HEK293 (cell line): Measurements from ENCODE around the gene CRIM1.

Source experiments
- CTCF ChIA-PET: fragments of 350-600 bp; formaldehyde crosslinking; extraction: SDS; loops from one replicate; lab custom pipeline; 2021; ENCODE audit warnings: antibody characterized with exemption; lab: Yijun Ruan, JAX
- POLR2A ChIA-PET: fragments of 300-600 bp; formaldehyde crosslinking; extraction: SDS; loops from one replicate; lab custom pipeline; 2020; ENCODE audit warnings: antibody characterized with exemption, inconsistent platforms; lab: Yijun Ruan, JAX
- H3K27ac ChIP-seq: fragments of 200-500 bp; sonication (Bioruptor generic); 2 replicates; pipeline ENCODE4 v1.5.1; 2014; ENCODE audit warnings: low read depth, low read length, control low read depth, inconsistent platforms; ENCODE audit errors: extremely low read depth
- H3K36me3 ChIP-seq, 2 experiments: fragments of 200-500 bp in 1 of 2; sonication (Bioruptor generic) in 1 of 2; 1 replicate in 1 of 2; 2 replicates in 1 of 2; pipeline ENCODE4 v1.5.1; 2014 to 2017; ENCODE audit warnings: inconsistent platforms in 2 of 2, low read length in 2 of 2; ENCODE audit not compliant: control insufficient read depth in 2 of 2, insufficient read depth in 1 of 2
- H3K4me1 ChIP-seq: fragments of 200-500 bp; sonication (Bioruptor generic); 2 replicates; pipeline ENCODE4 v1.5.1; 2014; ENCODE audit warnings: mild to moderate bottlenecking, low read length, inconsistent platforms; ENCODE audit not compliant: control insufficient read depth, insufficient read depth
- H3K4me3 ChIP-seq: 2 replicates; pipeline ENCODE4 v1.5.1; 2011; ENCODE audit warnings: low read depth, mild to moderate bottlenecking, control low read depth, low read length, moderate library complexity
- H3K9me3 ChIP-seq: fragments of 200-500 bp; sonication (Bioruptor generic); 2 replicates; pipeline ENCODE4 v1.5.1; 2014; ENCODE audit warnings: low read depth, low read length, inconsistent platforms; ENCODE audit not compliant: control insufficient read depth, insufficient read depth
- KLF10 ChIP-seq: fragments of 450-650 bp; IDR thresholded peaks from 2 replicates; pipeline ENCODE4 v1.5.1; 2018; ENCODE audit warnings: missing biosample characterization, mild to moderate bottlenecking, missing genetic modification characterization
- KLF17 ChIP-seq: fragments of 450-650 bp; formaldehyde crosslinking; IDR thresholded peaks from 2 replicates; pipeline ENCODE4 v1.5.1; 2016; ENCODE audit warnings: missing biosample characterization, missing genetic modification characterization
- MEIS1 ChIP-seq: sonication (generic); formaldehyde crosslinking; IDR thresholded peaks from 2 replicates; pipeline ENCODE4 v1.8.1; 2022; ENCODE audit warnings: missing genetic modification reagents, mild to moderate bottlenecking, borderline replicate concordance
- OVOL3 ChIP-seq: fragments of 450-650 bp; formaldehyde crosslinking; IDR thresholded peaks from 2 replicates; pipeline ENCODE4 v1.5.1; 2016; ENCODE audit warnings: missing biosample characterization, missing genetic modification characterization
- ZBTB17 ChIP-seq: fragments of 450-650 bp; formaldehyde crosslinking; IDR thresholded peaks from 2 replicates; pipeline ENCODE4 v1.5.1; 2016; ENCODE audit warnings: missing biosample characterization, missing genetic modification characterization
- ZBTB44 ChIP-seq: fragments of 450-650 bp; IDR thresholded peaks from 2 replicates; pipeline ENCODE4 v1.5.1; 2018; ENCODE audit warnings: missing biosample characterization, mild to moderate bottlenecking, missing genetic modification characterization
- ZBTB6 ChIP-seq: fragments of 450-650 bp; formaldehyde crosslinking; IDR thresholded peaks from 2 replicates; pipeline ENCODE4 v1.5.1; 2017; ENCODE audit warnings: missing biosample characterization, missing genetic modification characterization
- ZNF138 ChIP-seq: fragments of 450-650 bp; formaldehyde crosslinking; IDR thresholded peaks from 2 replicates; pipeline ENCODE4 v1.5.1; 2016; ENCODE audit warnings: missing biosample characterization, missing genetic modification characterization, borderline replicate concordance
- ZNF16 ChIP-seq: fragments of 450-650 bp; formaldehyde crosslinking; IDR thresholded peaks from 2 replicates; pipeline ENCODE4 v1.5.1; 2016; ENCODE audit warnings: low read depth, missing biosample characterization, missing genetic modification characterization
- ZNF184 ChIP-seq: fragments of 450-650 bp; IDR thresholded peaks from 2 replicates; pipeline ENCODE4 v1.5.1; 2018; ENCODE audit warnings: missing biosample characterization, mild to moderate bottlenecking, missing genetic modification characterization
- ZNF23 ChIP-seq: fragments of 450-650 bp; formaldehyde crosslinking; IDR thresholded peaks from 2 replicates; pipeline ENCODE4 v1.5.1; 2016; ENCODE audit warnings: missing biosample characterization, missing genetic modification characterization, borderline replicate concordance
- ZNF280C ChIP-seq: fragments of 450-650 bp; formaldehyde crosslinking; IDR thresholded peaks from 2 replicates; pipeline ENCODE4 v1.5.1; 2016; ENCODE audit warnings: missing biosample characterization, missing genetic modification characterization
- ZNF292 ChIP-seq: fragments of 450-650 bp; formaldehyde crosslinking; IDR thresholded peaks from 2 replicates; pipeline ENCODE4 v1.5.1; 2016; ENCODE audit warnings: low read depth, missing biosample characterization, missing genetic modification characterization, borderline replicate concordance
- ZNF341 ChIP-seq: fragments of 450-650 bp; formaldehyde crosslinking; IDR thresholded peaks from 2 replicates; pipeline ENCODE4; 2016; ENCODE audit warnings: low read depth, missing biosample characterization, missing genetic modification characterization
- ZNF518A ChIP-seq: fragments of 450-650 bp; formaldehyde crosslinking; conservative IDR thresholded peaks from 2 replicates; pipeline ENCODE4 v1.5.1; 2016; ENCODE audit warnings: low read depth, missing biosample characterization, missing genetic modification characterization
- ZNF585B ChIP-seq: fragments of 450-650 bp; formaldehyde crosslinking; IDR thresholded peaks from 2 replicates; pipeline ENCODE4 v1.5.1; 2016; ENCODE audit warnings: missing biosample characterization, missing genetic modification characterization
- ZNF654 ChIP-seq: fragments of 450-650 bp; formaldehyde crosslinking; IDR thresholded peaks from 2 replicates; pipeline ENCODE4 v1.5.1; 2016; ENCODE audit warnings: low read depth, missing biosample characterization, missing genetic modification characterization
- ZNF677 ChIP-seq: fragments of 450-650 bp; IDR thresholded peaks from 2 replicates; pipeline ENCODE4 v1.5.0; 2018; ENCODE audit warnings: missing biosample characterization, mild to moderate bottlenecking, missing genetic modification characterization, moderate library complexity
- ZNF76 ChIP-seq: fragments of 450-650 bp; formaldehyde crosslinking; IDR thresholded peaks from 2 replicates; pipeline ENCODE4; 2016; ENCODE audit warnings: low read depth, missing biosample characterization, missing genetic modification characterization, borderline replicate concordance
- ZSCAN23 ChIP-seq: fragments of 450-650 bp; formaldehyde crosslinking; IDR thresholded peaks from 2 replicates; pipeline ENCODE4 v1.5.1; 2016; ENCODE audit warnings: missing biosample characterization, missing genetic modification characterization

Gene CRIM1

GRCh38 chr2:36326286-36326685 lies 29.3 kb upstream of the CRIM1 start:
- H3K9me3 ChIP-seq, result no peaks in the 10 kb centered on the region
- no peak overlapping the region for H3K4me3 ChIP-seq
- ChIA-PET CTCF (no interaction called here), POLR2A (no interaction called here)
- H3K27ac ChIP-seq, result no peak overlapping the region
- H3K4me1 ChIP-seq, result no peaks in the 10 kb centered on the region
- no peaks in the 10 kb centered on the region for H3K36me3 ChIP-seq
- TF ChIP-seq MEIS1, result no peak
- TF ChIP-seq OVOL3, result no peak
- TF ChIP-seq KLF10 (tag by site-specific recombination), result no peak
- TF ChIP-seq KLF17 (tag by site-specific recombination), result no peak
- TF ChIP-seq ZNF184, result no peak
- TF ChIP-seq ZNF23, result no peak
- TF ChIP-seq ZNF654 (tag by site-specific recombination), result no peak
- no peak for TF ChIP-seq ZBTB44 (tag by site-specific recombination)
- no peak for TF ChIP-seq ZNF341
- TF ChIP-seq ZBTB17 (tag by site-specific recombination), result no peak
- no peak for TF ChIP-seq ZNF76 (tag by site-specific recombination)
- TF ChIP-seq ZSCAN23, result no peak
- no peak for TF ChIP-seq ZNF292
- no peak for TF ChIP-seq ZNF518A (tag by site-specific recombination)

GRCh38 chr2:36329251-36329650 lies 26.3 kb upstream of the CRIM1 start:
- H3K27ac ChIP-seq, result no peak overlapping the region
- no peaks in the 10 kb centered on the region for H3K36me3 ChIP-seq
- H3K4me3 ChIP-seq, result no peak overlapping the region
- no peak for TF ChIP-seq ZNF585B (tag by site-specific recombination)
- CTCF ChIA-PET, result no interaction called here
- no peaks in the 10 kb centered on the region for H3K9me3 ChIP-seq
- no peaks in the 10 kb centered on the region for H3K4me1 ChIP-seq
- POLR2A ChIA-PET, result no interaction called here

- Histone ChIP-seq H3K27ac (no peak overlapping the region), H3K4me1 (no peaks in the 10 kb centered on the region), H3K4me3 (no peak overlapping the region), H3K36me3 (no peaks in the 10 kb centered on the region), H3K9me3 (no peaks in the 10 kb centered on the region)
- CTCF ChIA-PET, result interaction anchor here (1.4 kb wide), 1 partner anchor 23 kb away, joined by 4 read pairs; no protein-coding TSS in a partner anchor
- POLR2A ChIA-PET, result no interaction called here
- TF ChIP-seq ZNF138 (no peak), ZNF677 (tag by site-specific recombination) (no peak), ZNF280C (tag by site-specific recombination) (no peak), ZNF16 (no peak), ZBTB6 (tag by site-specific recombination) (no peak), ZNF292 (no peak)
Observed at GRCh38 chr2:36329746-36330472, 25.7 kb upstream of the CRIM1 start.
